DMS153 (cell line): ENCODE measurements around the gene ZBTB40.

ENCODE experiments used
- DNase-seq: peaks from one replicate; lab custom pipeline; 2025; lab: John Stamatoyannopoulos, UW

The ZBTB40 gene

DNA sequence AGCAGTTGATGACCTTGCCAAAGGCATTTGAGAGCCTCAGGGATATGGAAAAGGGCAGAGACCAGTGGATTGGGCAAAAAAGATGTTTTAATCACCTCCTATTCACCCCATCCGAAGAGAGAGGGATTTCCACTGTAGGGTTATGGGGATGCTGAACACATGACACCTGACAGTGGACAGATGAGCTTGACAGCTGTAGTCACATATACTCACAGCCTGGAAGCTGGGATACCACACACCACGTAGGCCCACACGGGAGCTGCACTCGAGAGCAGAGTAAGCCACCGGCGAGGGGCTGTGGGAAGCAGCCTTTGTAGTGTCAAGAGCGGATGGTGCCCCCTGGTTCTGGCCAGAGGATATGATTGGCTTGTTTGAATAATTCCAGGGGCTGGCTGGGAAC, 20.0 kb downstream of the ZBTB40 start:
- DNase-seq: no peak

DNA sequence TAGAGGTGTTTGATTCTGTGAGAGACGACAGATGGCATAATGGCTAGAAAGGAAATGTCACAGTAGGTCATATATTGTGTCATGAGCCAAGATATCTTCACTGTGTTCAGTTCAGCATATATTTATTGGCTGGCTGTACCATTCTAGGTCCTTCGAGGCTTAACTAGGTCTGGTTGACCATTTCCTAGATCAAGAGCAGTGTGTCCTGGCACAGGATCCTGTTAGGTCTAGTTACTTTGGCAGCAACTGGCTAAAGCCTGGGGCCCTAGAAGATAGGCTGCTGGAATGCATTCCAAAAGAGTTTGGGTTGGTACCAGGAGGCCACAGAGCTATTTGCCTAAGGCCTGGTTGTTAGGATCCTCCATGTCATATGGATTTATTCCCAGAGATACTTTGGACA, 20.9 kb downstream of the ZBTB40 start:
- DNase-seq: no peak

DNA sequence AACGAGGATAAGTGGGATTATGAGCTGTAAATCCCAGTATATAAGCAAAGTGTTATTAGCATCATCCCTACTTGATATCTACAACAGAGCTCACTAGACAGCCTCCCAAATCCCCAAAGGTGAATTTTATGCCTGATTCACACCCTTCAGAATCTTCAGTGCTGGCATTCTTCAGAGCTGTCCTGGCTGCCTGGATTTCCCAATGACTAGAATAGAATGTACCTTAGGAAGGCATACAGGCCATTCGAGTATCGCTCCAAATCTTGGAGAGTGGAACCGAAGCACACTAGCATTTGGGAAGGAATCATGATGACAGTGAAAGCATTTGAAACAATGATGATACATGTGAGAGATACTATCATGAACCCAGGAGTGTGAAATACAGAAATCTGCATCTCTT, 22.3 kb downstream of the ZBTB40 start:
- DNase-seq: no peak

DNA sequence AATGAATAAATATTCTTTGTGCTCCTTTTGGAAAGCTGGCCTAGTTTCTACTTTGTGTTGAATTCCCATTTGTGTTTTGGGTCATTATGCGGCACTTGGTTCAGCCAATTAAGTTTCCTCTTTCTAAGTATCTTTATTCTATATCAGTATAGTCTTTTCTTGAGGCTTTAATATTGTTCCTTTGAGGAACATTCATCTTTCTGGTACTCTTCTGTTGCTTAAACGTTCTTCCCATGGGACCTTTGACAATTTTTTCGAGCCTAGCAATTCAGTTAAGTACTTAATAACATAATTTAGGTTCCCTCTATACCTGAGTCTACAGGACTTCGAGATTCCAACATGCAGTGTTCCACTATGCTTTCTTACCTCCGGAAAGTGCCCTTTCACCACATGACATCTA, 24.9 kb downstream of the ZBTB40 start:
- no peak for DNase-seq

DNA sequence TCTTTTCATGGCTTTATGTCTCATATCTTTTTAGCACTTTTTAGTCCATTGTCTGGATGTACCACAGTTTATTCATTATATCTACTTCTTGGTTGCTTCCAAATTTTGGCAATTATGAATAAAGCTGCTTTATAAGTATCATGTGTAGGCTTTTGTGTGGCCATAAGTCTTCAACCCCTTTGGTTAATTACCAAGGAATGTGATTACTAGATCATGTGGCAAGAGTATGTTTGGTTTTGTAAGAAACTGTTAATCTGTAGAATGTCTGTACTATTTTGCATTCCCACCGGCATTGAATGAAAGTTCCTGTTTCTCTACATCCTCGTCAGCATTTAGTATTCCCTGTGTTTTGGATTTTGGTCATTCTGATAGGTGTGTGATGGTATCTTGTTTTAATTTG, 31.5 kb downstream of the ZBTB40 start:
- DNase-seq: no peak

DNA sequence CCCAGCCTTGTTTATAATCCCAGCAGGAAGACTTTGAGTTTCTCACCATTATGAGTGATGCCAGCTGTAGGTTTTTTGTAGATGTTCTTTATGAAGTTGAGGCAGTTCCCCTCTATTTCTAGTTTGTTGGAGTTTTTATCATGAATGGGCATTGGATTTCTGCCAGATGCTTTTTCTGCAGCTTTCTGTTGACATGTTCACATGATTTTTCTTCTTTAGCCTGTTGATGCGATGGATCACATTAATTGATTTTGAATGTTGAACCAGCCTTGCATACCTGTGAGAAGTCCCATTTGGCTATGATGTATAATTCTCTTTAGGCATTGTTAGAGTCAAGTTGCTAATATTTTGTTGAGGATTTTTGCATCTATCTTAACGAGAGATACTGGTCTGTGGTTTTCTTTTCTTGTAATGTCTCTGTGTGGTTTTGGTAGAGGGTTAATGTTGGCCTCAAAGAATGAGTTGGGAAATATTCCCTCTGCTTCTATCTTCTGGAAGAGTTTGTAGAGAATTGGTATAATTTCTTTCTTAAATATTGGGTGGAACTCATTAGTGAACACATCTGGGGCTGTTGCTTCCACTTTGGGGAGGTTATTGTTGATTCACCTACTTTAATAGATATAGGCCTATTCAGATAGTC, 33.2 kb downstream of the ZBTB40 start:
- no peak for DNase-seq

DNA sequence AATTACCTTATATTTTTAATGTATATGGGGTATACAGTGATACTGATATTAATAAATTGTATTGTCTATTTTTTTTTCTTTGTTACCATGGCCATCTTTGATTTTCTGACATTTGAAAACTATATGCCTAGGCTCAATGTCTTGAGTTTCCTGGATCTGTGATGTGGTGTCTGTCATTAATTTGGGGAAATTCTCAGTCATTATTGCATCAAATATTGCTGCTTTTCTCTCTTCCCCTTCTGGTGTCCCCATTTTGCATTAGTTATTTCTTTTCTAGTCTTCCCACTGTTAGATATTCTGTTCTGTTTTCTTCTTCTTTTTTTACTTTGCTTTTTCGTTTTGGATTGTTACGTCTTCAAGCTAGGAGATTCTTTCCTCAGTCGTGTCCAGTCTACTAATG, 33.8 kb downstream of the ZBTB40 start:
- DNase-seq: no peak

DNA sequence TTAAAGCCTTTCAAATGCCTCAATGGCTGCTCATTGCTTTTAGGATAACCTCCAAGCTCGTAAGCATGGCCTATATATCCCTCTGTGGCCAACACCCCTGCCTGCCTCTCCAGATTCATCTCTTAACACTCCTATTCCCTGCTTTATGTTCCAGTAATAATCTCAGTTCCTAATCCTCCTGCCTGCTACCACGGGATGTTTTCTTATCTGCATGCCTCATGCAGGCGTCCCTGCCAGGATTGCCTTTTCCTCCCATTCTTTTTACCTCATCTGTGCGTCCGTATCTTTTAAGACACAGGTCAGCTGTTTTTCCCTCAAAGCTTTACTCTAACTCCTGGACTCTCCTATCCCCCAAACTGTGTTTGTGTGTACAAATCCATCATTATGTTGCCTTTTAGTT, 36.1 kb downstream of the ZBTB40 start:
- DNase-seq: no peak

DNA sequence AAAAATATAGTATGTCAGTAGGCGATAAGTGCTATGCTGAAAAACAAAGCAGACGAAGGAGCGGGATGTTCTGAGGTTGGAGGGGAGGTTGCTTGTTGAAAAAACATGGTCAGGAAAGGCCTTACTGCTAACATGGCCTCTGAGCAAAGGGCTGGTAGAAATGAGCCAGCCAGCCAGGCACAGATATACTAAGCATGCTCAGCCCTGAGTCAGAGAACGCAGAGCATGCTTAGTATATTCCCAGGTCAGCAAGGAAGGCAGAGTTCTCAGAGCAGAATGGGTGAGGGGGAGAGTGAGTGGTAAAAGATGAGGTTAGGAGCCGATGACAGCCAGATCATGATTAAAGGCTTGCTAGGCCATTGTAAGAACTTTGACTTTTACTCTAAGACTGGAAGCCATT, 36.7 kb downstream of the ZBTB40 start:
- DNase-seq: no peak

DNA sequence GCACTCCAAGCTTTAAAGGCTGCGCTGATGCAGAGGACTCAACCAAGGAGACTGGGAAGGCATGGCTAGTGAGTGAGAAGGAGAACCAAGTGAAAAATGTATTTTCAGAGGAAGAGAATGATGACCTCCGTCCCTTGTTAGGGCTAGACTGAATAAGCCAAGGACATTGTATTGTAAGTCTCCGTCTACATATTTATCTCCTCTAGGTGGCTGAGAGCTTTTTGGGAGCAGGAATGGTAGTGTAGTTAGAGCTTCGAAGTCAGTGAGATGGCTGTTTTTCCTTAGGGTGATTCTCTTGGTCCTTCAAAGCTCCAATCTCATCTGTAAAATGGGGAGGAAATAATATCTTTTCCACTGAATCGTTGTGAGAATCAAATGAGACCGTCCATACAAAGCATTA, 37.6 kb downstream of the ZBTB40 start:
- no peak for DNase-seq

DNA sequence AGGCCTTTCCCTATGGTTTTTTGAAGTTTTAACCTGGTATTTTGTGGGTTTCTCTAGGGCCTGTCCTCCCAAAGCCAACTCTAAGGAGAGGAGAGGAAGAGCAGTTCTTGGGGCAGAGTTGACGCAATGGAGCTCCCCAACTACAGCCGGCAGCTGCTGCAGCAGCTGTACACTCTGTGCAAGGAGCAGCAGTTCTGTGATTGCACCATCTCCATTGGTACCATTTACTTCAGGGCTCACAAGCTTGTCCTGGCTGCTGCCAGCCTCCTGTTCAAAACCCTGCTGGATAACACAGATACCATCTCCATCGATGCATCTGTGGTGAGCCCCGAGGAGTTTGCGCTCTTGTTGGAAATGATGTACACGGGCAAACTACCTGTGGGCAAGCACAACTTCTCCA, 38.2 kb downstream of the ZBTB40 start:
- DNase-seq: no peak

DNA sequence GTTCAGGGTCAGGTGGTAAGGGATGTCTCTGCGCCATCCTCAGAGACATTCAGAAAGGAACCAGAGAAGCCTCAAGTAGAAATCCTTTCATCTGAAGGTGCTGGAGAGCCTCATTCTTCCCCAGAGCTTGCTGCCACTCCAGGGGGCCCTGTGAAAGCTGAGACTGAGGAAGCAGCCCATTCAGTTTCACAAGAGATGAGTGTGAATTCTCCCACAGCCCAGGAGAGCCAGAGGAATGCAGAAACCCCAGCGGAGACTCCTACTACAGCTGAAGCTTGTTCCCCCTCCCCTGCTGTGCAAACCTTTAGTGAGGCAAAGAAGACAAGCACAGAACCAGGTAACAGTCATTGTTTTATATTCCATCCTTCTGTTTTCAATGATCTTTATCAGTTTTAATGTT, 38.7 kb downstream of the ZBTB40 start:
- DNase-seq: no peak

DNA sequence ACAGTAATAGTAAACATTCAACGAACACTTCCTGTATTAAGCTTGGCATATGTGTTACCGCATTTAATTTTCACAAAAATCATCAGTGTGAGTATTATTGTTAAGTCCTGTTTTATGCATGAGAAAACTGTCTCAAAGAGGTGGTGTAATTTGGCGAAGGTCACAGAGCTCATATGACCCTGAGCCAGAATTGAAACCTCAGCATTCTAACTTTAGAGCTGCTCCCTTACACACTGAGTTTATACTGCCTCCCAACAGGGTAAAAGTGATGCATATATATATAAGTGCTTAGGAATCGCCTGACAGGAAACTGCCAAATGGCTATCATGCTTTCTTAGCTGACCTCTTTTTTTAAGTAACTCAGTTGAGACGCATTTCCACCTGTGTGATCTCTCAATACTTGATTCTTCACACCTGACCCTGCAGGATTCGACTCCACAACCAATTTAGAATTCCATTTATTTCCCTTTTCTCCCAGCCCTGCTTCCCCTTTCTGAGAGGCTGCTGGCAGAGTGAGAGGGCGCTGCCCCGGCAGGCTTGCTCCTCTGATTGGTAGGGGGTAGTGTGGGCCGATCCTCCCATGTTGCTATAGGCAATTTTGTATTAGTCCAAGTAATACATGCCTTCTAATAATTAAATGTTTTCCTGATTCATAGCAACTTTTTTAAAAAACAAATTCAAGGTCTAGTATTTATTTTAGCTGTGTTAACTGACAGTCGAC, 40.5 kb downstream of the ZBTB40 start:
- DNase-seq: no peak

DNA sequence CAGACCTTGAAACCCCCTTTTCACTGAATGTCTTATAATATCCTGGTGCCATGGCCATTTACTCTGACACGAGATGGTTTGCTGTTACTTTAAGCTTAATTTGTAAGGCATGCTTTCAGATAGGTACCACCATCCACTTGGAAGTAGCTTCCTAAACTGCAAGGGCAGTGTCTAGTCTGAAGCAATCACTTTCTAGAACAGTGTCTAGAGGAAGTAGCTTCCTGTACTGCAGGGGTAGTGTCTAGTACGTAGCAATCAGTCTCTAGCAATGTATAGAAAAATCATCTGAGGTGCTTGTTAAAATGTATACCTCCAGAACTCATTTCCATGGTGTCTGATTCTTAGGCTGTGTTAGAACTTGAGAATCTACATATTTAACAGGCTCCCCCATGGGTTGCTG, 42.5 kb downstream of the ZBTB40 start:
- no peak for DNase-seq

DNA sequence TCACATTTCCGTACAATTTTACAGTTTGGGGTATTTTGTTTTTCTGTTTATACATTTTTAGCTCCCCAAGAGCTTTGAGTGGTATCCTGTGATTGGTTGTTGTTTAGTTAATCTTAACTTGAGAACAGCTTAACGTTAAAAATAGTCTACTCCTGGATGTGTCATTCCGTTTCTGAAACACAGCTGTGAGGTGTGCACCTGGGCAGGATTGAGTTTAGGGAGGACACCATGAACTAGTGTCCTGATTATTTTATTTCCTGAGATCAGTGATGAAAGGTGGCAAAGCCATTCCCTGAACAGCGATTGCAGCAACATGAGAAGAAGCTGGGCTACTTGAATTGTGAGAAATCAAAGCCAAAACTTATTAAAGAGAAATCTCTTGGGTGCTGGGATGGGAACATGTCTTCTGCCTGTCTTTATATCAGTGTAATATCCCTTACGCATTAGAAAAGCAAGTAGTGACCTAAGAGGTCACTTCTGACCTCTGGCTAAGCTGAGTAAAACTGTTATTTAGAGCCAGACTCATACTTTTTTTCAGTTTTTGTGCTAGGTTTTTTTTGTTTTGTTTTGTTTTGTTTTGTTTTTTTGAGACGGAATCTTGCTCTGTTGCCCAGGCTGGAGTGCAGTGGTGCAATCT, 43.4 kb downstream of the ZBTB40 start:
- DNase-seq: no peak

DNA sequence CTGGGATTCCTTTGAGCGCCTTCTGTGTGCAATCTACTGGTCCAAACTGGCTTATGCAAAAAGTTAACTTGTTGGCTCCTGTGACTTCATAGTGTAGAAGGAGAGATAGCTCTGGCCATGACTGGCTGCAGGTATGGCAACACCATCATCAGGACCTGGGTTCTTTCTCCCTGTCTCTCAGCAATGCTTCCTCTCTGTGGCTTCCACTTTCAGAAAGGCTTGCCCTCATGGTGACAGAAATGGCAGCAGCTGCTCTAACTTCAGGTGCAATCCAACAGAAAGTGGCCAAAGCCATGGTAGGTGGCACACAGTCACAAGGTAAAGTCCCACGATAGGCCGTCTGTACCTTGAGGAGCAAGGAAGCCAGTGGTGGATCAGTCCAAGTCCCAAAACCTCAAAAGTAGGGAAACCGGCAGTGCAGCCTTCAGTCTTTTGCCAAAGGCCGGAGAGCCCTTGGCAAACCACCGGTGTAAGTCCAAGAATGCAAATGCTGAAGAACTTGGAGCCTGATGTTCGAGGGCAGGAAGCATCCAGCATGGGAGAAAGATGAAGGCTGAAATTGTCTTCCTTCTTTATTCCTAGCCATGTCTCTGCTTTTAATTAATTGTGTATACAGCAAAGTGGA, 45.0 kb downstream of the ZBTB40 start:
- no peak for DNase-seq

DNA sequence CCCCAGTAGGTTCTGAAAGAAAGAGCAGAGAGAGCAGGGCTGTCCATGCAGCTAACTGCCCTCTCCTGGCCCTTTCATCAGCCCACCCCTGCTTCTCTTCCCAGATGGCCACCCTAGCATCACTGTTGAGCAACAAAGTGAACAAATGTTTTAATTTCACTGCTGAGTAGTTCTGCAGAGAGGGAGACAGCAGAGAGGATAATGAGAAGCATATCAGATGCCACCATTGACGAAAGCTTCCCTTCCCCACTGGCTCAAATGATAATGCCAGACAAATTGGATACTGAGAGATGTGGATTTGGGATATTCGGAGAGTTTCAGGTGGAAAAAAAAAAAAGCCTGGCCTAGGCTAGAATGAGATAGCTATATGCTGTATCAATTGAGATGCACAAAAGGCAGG, 46.8 kb downstream of the ZBTB40 start:
- no peak for DNase-seq

DNA sequence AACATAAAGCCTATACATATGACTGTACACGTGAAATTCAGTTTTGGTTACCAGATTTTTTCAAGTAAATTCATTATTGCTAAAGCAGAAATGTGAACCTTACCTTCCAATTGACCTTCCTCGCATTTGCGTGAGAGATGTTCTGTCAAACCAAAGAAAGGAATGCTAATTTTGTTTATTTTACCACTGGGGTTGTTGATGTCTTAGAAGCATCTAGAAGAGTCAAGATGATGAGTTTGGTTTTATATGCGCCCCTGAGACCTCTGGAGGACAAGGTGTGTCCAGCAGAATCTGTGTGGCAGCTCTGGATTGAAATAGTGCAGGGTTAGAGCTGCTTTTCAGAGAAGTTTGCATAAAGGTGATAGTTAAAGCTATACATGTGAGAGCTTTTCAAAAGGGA, 48.4 kb downstream of the ZBTB40 start:
- no peak for DNase-seq

DNA sequence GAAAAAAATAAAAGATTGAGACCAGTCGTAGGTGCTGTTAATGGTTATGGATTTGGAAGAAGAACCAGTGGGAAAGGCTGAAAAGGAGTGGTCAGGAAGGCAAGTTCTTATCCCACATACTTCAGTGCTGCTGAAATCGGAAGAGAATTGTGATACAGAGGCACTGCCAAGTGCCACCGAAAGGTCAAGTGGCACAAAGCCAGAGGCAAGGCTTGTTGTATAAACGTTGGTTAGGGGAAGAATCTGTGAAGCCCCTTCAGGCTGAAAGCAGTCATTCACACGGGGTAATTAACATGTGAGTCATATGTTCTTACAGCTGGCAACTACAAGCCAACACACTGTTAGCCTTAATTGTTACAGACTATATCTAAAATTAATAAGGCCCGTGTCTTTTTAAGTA, 48.8 kb downstream of the ZBTB40 start:
- DNase-seq: no peak

DNA sequence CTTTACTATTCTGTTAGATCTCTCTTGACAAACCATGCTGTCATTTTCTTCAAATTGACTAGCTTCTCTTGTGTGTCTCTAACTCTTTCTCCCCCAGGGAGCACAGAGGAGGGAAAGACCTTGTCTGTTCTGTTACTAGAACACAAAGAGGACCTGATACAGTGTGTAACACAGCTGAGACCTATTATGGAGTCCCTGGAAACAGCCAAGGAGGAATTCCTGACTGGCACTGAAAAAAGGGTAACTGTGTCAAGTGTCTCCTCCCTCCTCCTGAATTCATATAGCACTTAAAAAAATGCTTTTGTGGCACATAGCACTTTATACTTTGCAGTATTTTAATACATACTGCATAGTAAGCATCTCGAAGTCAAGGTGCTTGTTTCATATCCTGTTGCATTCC, 50.6 kb downstream of the ZBTB40 start:
- no peak for DNase-seq

DNA sequence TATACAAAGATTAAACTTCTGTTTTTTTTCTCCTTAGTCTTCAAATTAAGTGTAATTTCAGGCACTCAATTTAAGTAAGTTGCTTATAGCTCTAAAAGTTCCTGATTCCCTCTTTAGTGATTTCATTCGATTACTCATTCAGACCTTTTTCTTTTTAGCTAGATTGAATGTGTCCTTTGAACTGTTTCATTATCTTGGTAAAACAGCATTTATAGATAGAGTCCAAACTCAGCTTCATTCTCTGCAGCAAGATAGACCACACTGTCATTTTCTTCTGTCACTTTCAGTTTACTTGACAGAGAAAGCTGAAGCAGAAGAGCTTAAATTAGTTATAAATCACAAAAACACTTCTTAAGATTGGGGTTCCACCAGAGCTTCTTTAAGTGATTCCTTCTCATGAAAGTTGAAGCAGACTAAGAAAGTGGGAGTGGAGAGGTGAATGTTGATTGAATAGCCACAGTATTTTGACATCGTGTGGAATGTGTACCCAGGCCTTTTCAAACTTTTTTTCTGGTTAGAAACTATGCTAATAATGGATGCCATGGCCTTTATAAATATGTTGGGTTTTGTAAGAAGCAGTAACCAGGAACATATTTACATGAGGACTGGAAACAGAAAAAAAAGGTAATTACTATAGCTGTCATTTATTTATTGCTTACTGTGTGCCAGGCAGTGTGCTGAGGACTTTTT, 52.2 kb downstream of the ZBTB40 start:
- no peak for DNase-seq

DNA sequence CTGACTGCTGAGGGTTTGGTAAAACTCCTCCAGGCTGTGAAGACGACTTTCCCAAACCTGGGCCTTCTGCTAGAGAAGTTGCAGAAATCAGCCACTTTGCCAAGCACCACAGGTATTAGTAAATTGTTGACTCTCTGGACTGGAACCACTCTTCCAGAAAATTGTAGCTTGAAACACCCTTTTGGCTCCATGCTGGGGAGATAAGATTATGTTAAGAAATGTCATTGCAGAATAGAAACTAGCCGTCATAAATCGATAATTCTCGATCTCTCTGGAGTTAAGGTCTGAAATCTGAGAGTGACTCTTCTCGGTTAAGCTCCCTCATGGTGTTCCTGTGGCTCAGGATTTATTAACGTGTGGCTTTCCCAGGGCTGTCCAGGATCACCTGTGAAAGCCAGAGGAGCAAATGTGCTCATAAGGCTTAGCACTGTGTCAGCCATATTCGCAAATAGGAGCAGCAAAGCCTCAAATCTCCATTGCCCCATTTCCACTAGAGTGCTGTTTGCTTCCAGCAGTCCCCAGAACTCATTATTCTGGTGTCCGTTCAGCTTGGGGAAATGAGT, 54.6 kb downstream of the ZBTB40 start:
- no peak for DNase-seq
